Endothelial cell of umbilical vein (primary cell): Measurements from ENCODE around the gene VASH2. TPM values are rescaled to one million over a fixed set of nuclear protein-coding genes. Genes with fewer than 3 reads are reported as not detected.

ENCODE experiments used
- BruUV-seq: library from RNA; stranded (reverse); fragments of 400-500 nt; replicated peaks from 2 replicates; lab custom pipeline; 2021; lab: Mats Ljungman, UMichigan
- CTCF ChIA-PET: fragments of 300-600, 350-600 bp; sonication (Branson Sonifier 250); formaldehyde crosslinking; loops from one replicate; lab custom pipeline; 2021; ENCODE audit warnings: antibody characterized with exemption, inconsistent platforms; lab: Charles Lee
- POLR2A ChIA-PET: fragments of 300-600, 350-600 bp; sonication (Branson Sonifier 250); formaldehyde crosslinking; loops from one replicate; lab custom pipeline; 2021; ENCODE audit warnings: antibody characterized with exemption, inconsistent platforms; lab: Charles Lee
- DNase-seq: peaks from one replicate; pipeline ENCODE4 v3.0.0-alpha.2; 2011; ENCODE audit warnings: low read depth, low spot score
- FAIRE-seq: peaks from 2 replicates; lab custom pipeline; 2011; peaks lifted over from hg19 to GRCh38; lab: Jason Lieb, UNC
- H2AFZ ChIP-seq: 2 replicates; pipeline ENCODE4 v1.6.0; 2012; ENCODE audit warnings: low read depth, low read length, control low read depth, inconsistent platforms
- H3K27ac ChIP-seq: 2 replicates; pipeline ENCODE4 v1.5.1; 2011; ENCODE audit warnings: low read depth, mild to moderate bottlenecking, control low read depth, low read length, moderate library complexity; ENCODE audit not compliant: insufficient read depth
- H3K27me3 ChIP-seq, 2 experiments: 2 replicates each; pipeline versions ENCODE4 v1.6.0 to v1.6.1; 2011; ENCODE audit warnings: low read length in 2 of 2, mixed read lengths in 1 of 2; ENCODE audit not compliant: control insufficient read depth in 2 of 2, insufficient read depth in 2 of 2
- H3K36me3 ChIP-seq, 2 experiments: 2 replicates in 1 of 2; 3 replicates in 1 of 2; pipeline ENCODE4 v1.5.1; 2011; ENCODE audit warnings: low read length in 2 of 2, mild to moderate bottlenecking in 1 of 2, moderate library complexity in 1 of 2; ENCODE audit not compliant: control insufficient read depth in 2 of 2, insufficient read depth in 2 of 2; ENCODE audit errors: extremely low read depth in 1 of 2
- H3K4me1 ChIP-seq: 3 replicates; pipeline ENCODE4 v1.5.1; 2011; ENCODE audit warnings: mild to moderate bottlenecking, low read length; ENCODE audit not compliant: control insufficient read depth, insufficient read depth; ENCODE audit errors: extremely low read depth
- H3K4me2 ChIP-seq: 2 replicates; pipeline ENCODE4 v1.6.1; 2011; ENCODE audit warnings: low read length, control low read depth, mixed read lengths; ENCODE audit not compliant: insufficient read depth
- H3K4me3 ChIP-seq, 3 experiments: fragments of 200-600 bp in 1 of 3; sonication (generic), shearing (Covaris generic) in 1 of 3; replicated peaks in 1 of 3; 2 replicates each; pipeline ENCODE4 v1.5.1; 2011 to 2016; ENCODE audit warnings: control low read depth in 3 of 3, low read length in 3 of 3, mild to moderate bottlenecking in 2 of 3, inconsistent platforms in 1 of 3, low read depth in 1 of 3, moderate library complexity in 1 of 3; ENCODE audit not compliant: insufficient read depth in 1 of 3
- H3K79me2 ChIP-seq: 2 replicates; pipeline ENCODE4 v1.6.0; 2012; ENCODE audit warnings: low read length, inconsistent platforms; ENCODE audit not compliant: control insufficient read depth, insufficient read depth
- H3K9ac ChIP-seq: replicated peaks from 2 replicates; pipeline ENCODE3; 2011; ENCODE audit warnings: low read length, control low read depth; ENCODE audit not compliant: insufficient read depth; ENCODE audit errors: extremely low read depth
- H3K9me1 ChIP-seq: replicated peaks from 3 replicates; pipeline ENCODE4 v1.6.0; 2011; ENCODE audit warnings: mild to moderate bottlenecking, low read length; ENCODE audit not compliant: control insufficient read depth, insufficient read depth; ENCODE audit errors: extremely low read depth
- H3K9me3 ChIP-seq: replicated peaks from 2 replicates; pipeline ENCODE4 v1.5.1; 2012; ENCODE audit warnings: low read length, inconsistent platforms; ENCODE audit not compliant: control insufficient read depth, insufficient read depth
- H4K20me1 ChIP-seq: replicated peaks from 2 replicates; pipeline ENCODE3; 2011; ENCODE audit warnings: mild to moderate bottlenecking, low read length; ENCODE audit not compliant: control insufficient read depth, insufficient read depth; ENCODE audit errors: extremely low read depth
- EZH2 ChIP-seq: IDR thresholded peaks from 2 replicates; pipeline ENCODE4 v1.6.1; 2012; ENCODE audit warnings: borderline replicate concordance, low read depth, mild to moderate bottlenecking, moderate library complexity, low read length, inconsistent platforms; ENCODE audit not compliant: severe bottlenecking
- FOS ChIP-seq: IDR thresholded peaks from 2 replicates; pipeline ENCODE4 v1.6.1; 2011; ENCODE audit warnings: mild to moderate bottlenecking, low read length, moderate library complexity, borderline replicate concordance; ENCODE audit not compliant: insufficient read depth
- GATA2 ChIP-seq: IDR thresholded peaks from 2 replicates; pipeline ENCODE4 v1.7.0; 2011; ENCODE audit warnings: low read depth, mild to moderate bottlenecking, moderate library complexity, mixed read lengths, low read length; ENCODE audit not compliant: insufficient read length, insufficient read depth
- JUN ChIP-seq: IDR thresholded peaks from 2 replicates; pipeline ENCODE4 v1.6.1; 2011; ENCODE audit warnings: borderline replicate concordance, low read depth; ENCODE audit not compliant: insufficient read length, insufficient read depth
- MYC ChIP-seq: IDR thresholded peaks from one replicate; pipeline ENCODE4 v1.6.1; 2011; ENCODE audit warnings: mild to moderate bottlenecking, low read depth, low read length
- POLR2A ChIP-seq: IDR thresholded peaks from 2 replicates; pipeline ENCODE4 v1.6.1; 2012; ENCODE audit warnings: low read depth, mild to moderate bottlenecking, control low read depth, low read length
- POLR2AphosphoS5 ChIP-seq: IDR thresholded peaks from 2 replicates; pipeline ENCODE4 v1.6.1; 2012; ENCODE audit warnings: low read depth, mild to moderate bottlenecking, control low read depth, low read length, moderate library complexity; ENCODE audit not compliant: insufficient read depth
- dilution Hi-C: fragments of 300-500 bp; cut with MboI; formaldehyde crosslinking; loops from one replicate; pipeline ENCODE4 v1.15.0; 2019; ENCODE audit warnings: low sequenced_read_pairs; ENCODE audit not compliant: extremely low pct_ligation_motif_present
- intact Hi-C: fragments of 100-400 bp; cut with micrococcal nuclease; formaldehyde crosslinking; loops from one replicate; pipeline ENCODE4 v1.10.0; 2022
- polyA plus RNA-seq, 4 experiments: library from polyadenylated mRNA; depleted of rRNA in 3 of 4; stranded (reverse) in 3 of 4; unstranded in 1 of 4; fragments of >200 nt; gene quantifications; 2 replicates each; pipeline versions ENCODE4 v1.2.1 to v1.2.3, GENCODE V29; 2011 to 2012; ENCODE audit warnings: missing spikeins in 1 of 4
- total RNA-seq: library from RNA; stranded (reverse); gene quantifications from 2 replicates; pipeline ENCODE4 v1.2.3, GENCODE V29; 2021
- TF ChIP-seq, protein P1 (sequence below): IDR thresholded peaks from 2 replicates; pipeline ENCODE4 v1.6.1; 2011; ENCODE audit not compliant: insufficient read depth, insufficient read length
- TF ChIP-seq, protein P2 (sequence below), 2 donors: IDR thresholded peaks; 1 replicate in 1 of 2; 2 replicates in 1 of 2; pipeline ENCODE4 v1.5.1; 2011; ENCODE audit warnings: low read length in 2 of 2, mild to moderate bottlenecking in 2 of 2, moderate library complexity in 2 of 2, control low read depth in 1 of 2, inconsistent platforms in 1 of 2, low read depth in 1 of 2; ENCODE audit not compliant: insufficient read depth in 1 of 2; ENCODE audit errors: extremely low read depth in 1 of 2

VASH2 gene
- total and polyA plus RNA-seq, 2 donors (not counting 3 experiments of a cell fraction or from before 2014, with no cell fraction given) = 0.70 to 2.9 TPM

DNA sequence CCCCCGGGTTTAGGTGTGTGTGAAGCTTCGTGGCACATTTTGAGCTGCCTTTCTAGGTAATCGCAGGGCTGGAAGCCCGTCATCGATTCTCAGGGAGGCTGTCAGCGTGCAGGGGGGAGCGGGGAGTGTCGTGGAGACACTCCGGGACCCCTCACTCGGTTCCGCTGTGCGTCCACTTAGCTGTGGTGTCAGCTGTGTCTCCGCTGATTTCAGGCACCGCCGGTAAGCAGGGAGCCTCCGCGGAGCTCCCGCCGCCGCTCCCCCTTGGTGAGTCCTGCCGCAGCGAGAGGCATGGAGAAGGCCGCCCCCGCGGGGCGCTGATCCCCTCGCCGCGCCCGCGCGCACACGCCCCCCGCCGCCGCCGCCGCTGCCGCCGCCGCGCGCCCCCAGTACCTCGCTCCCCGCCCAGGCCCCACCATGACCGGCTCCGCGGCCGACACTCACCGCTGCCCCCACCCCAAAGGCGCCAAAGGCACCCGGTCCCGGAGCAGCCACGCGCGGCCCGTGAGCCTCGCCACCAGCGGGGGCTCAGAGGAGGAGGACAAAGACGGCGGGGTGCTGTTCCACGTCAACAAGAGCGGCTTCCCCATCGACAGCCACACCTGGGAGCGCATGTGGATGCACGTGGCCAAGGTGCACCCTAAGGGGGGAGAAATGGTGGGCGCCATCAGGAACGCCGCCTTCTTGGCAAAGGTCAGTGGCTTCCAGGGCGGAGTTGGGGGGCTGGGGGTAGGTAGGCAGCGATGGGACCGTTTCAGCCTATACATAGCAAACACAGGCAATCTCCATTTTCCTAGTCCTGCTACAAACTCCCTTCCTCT, 995 bp downstream of the VASH2 start:
- Histone ChIP-seq H2AFZ (peak overlapping the region; percentile 91), H3K9me3 (no peaks in the 10 kb centered on the region), H3K4me3 (peak overlapping the region; percentile 20 to 60 (median 48)), H4K20me1 (no peaks in the 10 kb centered on the region), H3K36me3 (no peaks in the 10 kb centered on the region), H3K79me2 (no peaks in the 10 kb centered on the region), H3K27ac (no peak overlapping the region), H3K4me2 (peak overlapping the region; percentile 75), H3K4me1 (peaks cover 9% of the 10 kb centered on the region), H3K9me1 (no peaks in the 10 kb centered on the region), H3K9ac (no peak overlapping the region), H3K27me3 (peaks cover 13 to 15% of the 10 kb centered on the region in 2 experiments)
- TF ChIP-seq FOS (no peak), EZH2 (peak; percentile 29)
- FAIRE-seq = no peak
- DNase-seq = no peak
- no TSS peak for BruUV-seq
- ChIA-PET POLR2A (no interaction called here), CTCF (interaction anchor here (0.5 to 2.4 kb wide), 8 partner anchors 10 to 286 kb away, joined by 3 to 11 read pairs (median 4); no protein-coding TSS in a partner anchor)
- dilution Hi-C loops = no loop called here
- intact Hi-C loops = loop anchor here (2.0 kb wide), 2 partner anchors 13 to 63 kb away; partner anchors contain the start of gene ANGEL2

DNA sequence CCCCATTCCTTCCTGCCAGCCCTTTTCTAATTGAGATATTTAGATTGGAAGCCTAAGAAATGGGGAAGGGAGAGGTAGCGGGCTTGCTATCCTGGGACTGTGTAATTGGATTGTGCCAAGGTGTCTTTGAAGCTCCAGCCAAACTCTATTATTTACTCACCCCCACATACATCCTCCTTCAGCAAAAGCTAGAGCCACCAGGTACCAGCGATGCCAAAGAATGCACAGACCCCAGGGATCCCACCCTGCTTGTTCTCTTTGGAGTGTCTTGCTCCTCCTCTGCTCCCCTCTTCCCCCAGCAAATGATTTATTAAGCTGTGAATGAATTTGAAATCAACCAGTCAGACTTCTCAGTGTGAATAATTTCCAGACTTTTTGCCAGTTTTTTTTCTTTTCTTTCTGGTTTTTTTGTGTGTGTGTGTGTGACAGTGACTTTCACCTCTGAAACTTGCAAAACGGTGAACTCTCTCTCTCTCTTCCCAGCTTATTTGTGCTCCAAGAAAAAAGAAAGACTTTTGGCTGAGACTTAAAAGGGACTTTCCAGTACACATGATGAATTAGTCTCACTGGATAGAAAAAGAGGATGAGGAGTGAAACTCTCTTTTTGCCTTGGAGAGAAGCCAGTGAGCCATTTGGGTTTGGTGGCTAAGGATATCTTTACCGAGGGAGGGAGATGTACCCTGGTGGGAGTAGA, 1.8 kb downstream of the VASH2 start:
- Histone ChIP-seq H3K27ac (no peak overlapping the region), H3K27me3 (peaks cover 12 to 13% of the 10 kb centered on the region in 2 experiments), H3K36me3 (no peaks in the 10 kb centered on the region), H3K4me1 (peaks cover 9% of the 10 kb centered on the region), H3K4me2 (no peak overlapping the region), H3K9me3 (no peaks in the 10 kb centered on the region), H3K4me3 (no peak overlapping the region), H3K9ac (no peak overlapping the region), H2AFZ (no peak overlapping the region), H3K9me1 (no peaks in the 10 kb centered on the region), H3K79me2 (no peaks in the 10 kb centered on the region), H4K20me1 (no peaks in the 10 kb centered on the region)
- POLR2A ChIA-PET = no interaction called here
- dilution Hi-C loops = no loop called here
- no TSS peak for BruUV-seq
- TF ChIP-seq EZH2 = no peak
- TF ChIP-seq, protein P1, sequence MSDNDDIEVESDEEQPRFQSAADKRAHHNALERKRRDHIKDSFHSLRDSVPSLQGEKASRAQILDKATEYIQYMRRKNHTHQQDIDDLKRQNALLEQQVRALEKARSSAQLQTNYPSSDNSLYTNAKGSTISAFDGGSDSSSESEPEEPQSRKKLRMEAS = no peak
- no peak for TF ChIP-seq JUN
- TF ChIP-seq POLR2A = no peak
- no peak for TF ChIP-seq MYC
- TF ChIP-seq POLR2AphosphoS5 = no peak
- no peak for TF ChIP-seq GATA2
- TF ChIP-seq, protein P2, sequence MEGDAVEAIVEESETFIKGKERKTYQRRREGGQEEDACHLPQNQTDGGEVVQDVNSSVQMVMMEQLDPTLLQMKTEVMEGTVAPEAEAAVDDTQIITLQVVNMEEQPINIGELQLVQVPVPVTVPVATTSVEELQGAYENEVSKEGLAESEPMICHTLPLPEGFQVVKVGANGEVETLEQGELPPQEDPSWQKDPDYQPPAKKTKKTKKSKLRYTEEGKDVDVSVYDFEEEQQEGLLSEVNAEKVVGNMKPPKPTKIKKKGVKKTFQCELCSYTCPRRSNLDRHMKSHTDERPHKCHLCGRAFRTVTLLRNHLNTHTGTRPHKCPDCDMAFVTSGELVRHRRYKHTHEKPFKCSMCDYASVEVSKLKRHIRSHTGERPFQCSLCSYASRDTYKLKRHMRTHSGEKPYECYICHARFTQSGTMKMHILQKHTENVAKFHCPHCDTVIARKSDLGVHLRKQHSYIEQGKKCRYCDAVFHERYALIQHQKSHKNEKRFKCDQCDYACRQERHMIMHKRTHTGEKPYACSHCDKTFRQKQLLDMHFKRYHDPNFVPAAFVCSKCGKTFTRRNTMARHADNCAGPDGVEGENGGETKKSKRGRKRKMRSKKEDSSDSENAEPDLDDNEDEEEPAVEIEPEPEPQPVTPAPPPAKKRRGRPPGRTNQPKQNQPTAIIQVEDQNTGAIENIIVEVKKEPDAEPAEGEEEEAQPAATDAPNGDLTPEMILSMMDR (IDR thresholded peaks at IDR 0.05; ENCODE audit: extremely low read depth in 1 of 2, insufficient read depth in 1 of 2, low read depth in 1 of 2, low read length in 2 of 2) = no peak
- no peak for TF ChIP-seq FOS
- intact Hi-C loops = loop anchor here (2.0 kb wide), 2 partner anchors 13 to 63 kb away; partner anchors contain the start of gene ANGEL2
- FAIRE-seq (no peak), DNase-seq (no peak)
- CTCF ChIA-PET = interaction anchor here (2.4 kb wide), 1 partner anchor 287 kb away, joined by 7 read pairs; no protein-coding TSS in a partner anchor
